Measurements from ENCODE around the gene RASIP1. TPM values are rescaled to one million over a fixed set of nuclear protein-coding genes. Genes with fewer than 3 reads are reported as not detected.
"Not testable (repeated sequence)": the region's sequence is repeated elsewhere in the genome, so short reads cannot be mapped to it uniquely, and the experiment has no call there.

Gene RASIP1
- total RNA-seq, 1 donor from 2014 or later = 59.4 TPM

DNA sequence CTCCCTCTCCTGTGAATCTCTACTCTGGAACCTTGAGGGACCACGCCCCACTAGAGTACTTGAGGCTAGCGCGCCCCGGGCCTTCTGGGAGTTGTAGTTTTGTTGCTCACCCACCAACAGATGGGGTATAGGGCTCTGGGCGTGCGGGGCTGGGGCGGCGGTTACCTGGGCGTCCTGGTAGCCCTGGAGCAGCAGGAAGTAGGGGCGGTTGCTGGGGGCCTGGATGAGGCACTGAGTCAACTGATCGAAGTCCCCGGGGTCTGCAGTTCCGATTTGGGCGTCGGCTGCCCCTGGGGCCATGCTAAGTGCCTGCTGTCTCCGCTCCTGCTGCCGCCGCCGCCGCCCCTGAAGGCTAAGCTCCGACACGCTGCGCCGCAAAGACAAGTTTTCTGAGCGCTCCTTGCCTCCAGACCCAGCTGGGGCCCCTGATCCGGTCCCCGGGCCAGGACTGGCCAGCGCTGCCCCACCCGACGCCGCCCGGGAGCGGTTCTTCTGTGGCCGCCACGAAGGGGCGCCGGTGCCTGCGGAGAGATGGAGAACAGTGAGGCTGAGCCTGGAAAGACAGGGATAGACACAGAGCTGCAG, 5.3 kb downstream of the RASIP1 start:
- DNase-seq (ENCODE audit: low read depth in 2 of 2) = no peak

DNA sequence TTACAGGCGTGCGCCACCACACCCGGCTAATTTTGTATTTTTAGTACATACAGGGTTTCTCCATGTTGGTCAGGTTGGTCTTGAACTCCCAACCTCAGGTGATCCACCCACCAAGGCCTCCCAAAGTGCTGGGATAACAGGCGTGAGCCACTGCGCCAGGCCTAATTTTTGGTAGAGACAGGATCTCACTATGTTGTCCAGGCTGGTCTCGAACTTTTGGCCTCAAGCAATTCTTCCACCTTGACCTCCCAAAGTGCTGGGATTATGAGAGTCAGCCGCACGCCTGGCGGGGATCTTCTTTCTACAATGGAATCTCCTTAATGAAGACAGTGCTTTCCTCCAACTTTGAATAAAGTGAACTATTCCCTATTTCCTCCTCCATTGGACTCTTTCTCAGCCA, 5.8 kb downstream of the RASIP1 start:
- DNase-seq (ENCODE audit: low read depth in 2 of 2) = no peak

DNA sequence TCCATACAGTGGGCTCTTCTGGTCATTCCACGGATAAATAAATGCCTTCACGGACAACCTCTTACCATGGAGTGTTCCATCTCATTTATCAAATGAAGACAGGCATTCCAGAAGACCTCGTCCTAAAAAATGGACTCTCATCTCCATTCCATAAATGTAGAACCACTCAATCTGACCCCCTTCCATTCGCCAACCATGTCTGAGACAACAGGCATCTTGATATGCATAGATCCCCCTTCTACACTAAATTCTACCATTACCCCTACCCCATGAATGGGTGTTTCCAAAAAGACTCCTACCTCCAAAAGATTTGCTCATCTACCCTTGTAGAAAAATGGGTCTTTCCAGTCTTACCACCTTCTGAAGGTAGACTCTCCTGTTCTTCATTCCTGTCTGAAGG, 9.0 kb downstream of the RASIP1 start:
- no peak for DNase-seq (ENCODE audit: low read depth in 2 of 2)

DNA sequence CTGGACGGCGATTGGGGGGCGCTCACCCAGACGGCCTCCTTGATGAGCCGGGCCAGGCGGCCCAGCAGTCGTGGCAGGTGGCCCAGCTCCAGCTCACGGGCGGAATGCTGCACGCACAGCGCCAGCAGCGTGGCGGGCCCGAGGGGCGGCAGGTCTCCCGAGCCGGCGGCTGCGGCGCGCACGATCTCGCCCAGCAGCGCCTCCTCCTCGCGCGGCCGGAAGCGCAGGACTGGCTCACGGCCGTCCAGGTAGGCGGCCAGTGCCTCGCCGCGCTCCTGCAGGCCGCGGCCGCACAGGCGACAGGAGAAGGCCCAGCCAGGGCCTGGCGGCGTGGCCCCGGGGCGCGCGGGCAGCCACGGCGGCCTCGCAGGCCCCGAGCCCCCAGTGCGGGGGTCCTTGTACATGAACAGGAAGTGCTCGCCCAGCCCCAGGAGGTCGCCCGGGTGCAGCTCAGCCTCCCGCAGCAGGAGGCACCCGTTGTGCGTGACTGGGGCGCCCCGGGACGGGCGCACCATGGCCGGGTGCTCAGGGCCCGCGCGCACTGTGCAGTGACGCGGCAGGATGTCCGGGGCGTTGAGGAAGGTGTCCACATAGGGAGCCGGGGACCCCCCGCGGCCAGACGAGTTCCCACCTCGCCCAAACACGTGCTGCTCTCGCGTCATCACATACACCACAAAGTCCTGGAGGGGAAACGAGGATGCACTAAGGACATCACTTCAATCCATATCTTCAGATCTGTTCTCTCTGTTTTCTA, 11.3 kb downstream of the RASIP1 start:
- DNase-seq (ENCODE audit: low read depth in 2 of 2) = no peak

DNA sequence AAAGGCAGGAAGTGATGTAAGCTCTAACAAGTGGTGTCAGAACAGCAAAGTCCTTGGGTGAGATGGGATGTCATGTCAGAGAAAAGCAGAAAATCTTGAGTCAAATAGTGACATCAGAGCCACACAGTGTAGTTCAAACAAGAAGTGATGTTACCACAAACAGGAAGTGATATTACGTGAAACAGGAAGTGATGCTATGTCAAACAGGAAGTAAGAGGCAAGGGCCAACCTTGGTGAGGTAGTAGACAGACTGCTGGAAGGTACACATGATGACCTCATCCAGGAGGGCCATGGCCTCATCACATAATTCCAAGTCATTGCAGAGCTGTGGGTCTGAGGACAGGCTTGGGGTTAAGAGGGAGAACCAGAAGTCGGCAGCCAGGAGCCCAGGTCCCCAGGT, 13.9 kb downstream of the RASIP1 start:
- DNase-seq (ENCODE audit: low read depth in 2 of 2) = peak; percentile 49 to 56

DNA sequence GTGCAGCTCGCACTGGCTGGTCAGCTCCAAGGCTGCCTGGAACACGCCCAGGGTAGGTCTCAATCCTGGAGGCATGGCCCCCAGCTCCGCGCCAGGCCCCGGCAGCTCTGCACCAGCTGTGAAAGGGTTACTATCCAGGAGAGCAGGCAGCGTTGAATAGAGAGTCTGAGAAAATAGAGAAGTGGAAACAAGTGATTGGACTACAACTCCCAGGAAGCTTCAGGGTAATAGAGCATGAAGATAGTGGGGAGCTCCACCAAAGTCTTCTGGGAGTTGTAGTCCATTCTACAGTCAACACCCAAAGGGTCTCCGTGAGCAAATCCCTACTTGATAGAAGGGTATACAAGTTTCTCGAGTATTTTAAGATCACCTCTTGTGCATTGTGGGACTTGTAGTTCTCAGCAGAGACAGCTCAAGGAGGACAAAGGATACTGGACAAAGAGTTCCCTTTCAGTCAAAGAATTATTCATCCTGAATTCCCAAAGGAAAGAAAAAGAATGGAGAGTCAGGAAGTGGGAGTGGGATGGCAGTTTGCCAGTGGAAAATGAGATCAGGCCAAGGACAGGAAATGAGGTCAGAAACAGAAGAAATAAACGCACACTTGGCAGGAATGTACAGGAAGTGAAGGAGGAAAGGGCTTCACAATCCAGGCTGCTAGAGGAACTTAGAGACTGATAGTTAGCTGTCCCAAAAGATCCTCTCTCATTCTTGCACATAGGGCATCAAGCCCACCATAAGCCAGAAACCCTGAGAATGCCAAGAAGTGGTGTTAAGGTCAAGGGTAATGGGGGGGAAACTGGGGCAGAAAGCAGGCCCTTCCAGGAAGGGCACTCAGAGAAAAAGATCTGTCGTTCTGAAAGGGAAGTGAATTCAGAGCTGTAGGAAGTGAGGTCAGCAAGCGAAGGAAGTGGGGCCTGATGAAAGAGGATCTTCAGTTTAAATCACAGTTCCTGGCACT, 15.3 kb downstream of the RASIP1 start:
- peak; percentile 74 to 97 for DNase-seq (ENCODE audit: low read depth in 2 of 2)

DNA sequence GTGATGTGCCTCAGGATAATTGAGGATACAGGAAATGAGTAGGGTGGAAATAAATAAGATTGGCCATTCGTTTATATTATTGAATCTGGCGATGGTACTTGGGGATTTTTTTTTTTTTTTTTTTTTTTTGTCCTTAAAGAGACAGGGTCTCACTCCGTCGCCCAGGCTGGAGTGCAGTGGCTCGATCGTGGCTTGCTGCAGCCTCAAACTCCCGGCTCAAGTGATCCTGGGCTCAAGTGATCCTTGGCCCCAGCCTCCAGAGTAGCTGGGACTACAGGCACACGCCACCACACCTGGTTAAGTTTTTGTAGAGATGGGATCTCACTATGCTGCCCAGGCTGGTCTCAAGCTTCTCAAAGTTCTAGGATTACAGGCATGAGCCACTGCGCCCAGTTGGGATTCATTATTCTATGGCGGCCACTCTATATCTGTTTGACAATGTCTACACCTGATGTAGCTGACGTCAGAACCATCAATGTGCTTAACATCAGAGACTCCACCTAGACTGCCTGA, 18.2 kb downstream of the RASIP1 start:
- no peak for DNase-seq (ENCODE audit: low read depth in 2 of 2)

DNA sequence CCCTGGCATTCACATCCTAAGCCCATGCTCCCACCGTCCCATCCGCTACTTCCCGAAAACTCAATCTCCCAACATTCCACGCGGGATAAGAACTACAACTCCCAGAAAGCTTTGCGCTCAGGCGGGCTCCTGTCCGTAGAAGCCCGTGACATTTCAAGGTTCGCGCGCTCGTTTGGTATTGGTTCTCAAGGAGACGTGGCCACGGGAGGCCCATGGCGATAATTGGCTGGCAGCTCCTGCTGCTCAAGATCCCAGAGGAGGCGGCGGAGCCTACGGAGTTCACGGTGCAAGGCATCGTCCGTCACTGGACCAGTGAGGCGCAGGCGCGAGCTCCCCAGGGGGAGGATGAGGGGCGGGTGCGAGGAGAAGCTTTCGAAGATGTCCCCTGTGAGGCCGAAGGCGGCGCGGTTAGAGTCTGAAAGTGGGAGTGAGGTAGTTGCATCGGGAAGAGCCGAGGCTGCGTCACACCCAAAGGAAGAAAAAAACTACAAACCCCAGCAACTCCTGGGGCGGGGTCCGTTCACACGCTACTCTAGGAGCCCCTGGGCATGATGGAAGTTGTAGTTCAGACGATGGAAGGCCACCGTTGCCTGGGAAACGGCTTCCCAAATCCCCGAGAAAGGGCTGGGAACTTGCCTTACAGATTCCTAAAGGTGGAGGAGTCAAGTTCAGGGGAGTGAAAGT, 19.7 kb downstream of the RASIP1 start:
- DNase-seq (ENCODE audit: low read depth in 2 of 2) = no peak

DNA sequence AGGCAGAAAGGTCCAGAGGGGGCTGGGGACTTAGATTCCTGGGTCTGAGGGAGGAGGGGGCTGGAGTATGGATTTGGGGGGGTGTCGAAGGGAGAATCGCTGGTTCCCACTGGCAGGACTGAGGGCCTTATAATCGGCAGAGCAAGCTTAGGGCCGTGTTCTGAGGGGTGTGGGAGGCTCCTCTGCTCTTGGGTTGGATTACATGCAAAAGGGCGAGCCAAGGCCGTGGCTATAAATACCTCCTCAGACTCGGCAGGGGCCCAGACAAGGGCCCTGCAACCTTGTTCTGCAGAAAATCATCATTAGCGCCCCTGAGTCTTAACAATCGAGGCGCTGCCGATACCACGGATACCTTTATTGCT, 20.2 kb downstream of the RASIP1 start:
- no peak for DNase-seq (ENCODE audit: low read depth in 2 of 2)

DNA sequence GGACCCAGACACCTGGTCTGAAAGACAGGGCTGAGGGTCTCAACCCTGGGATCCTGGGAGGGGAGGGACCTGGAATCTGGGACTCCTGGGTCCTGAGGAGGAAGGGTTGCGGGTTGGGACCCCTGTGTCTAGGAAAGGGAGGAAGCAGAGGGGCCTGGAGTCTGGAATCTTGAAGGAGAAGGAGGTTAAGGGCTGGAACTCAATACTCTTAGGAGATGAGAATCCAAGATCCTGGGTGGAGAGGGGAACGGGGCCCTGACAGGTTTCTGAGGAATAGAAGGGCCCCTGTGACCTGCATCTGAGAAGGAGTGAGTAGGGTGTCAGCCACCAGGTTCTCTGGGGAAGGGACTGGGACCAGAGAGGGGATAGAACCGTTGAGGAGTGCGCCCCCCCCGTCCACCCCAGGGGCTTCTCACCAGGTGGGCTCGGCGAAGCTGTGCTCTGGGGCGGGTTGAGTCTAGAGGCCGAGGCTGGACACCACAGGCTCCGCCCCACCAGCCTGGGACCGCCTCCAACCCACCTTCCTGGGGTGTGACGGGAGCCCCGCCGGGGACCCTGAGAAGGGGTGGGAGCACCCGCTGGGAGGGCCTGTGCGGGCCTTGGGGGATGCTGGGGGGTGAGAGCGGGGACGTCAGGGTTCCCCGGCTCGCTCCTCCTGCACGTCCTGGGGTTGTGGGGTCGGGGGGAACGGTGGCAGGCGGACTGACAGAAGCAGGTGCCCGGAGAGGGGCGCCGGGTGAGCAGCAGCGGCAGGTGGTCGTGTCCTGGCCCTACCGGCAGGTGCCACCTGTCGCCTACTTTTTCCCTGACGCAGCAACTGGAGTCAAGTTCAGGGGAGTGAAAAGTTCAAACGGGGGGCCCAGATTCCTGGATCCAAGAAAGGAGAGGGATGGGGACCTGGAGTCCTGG, 20.9 kb downstream of the RASIP1 start, which contains the start of gene MAMSTR:
Gene MAMSTR, minus strand, starts transcription at position 463 of the 909 bp plus-strand sequence. CDS start 694 bp downstream, outside the sequence.
- no peak for DNase-seq (ENCODE audit: low read depth in 2 of 2)

DNA sequence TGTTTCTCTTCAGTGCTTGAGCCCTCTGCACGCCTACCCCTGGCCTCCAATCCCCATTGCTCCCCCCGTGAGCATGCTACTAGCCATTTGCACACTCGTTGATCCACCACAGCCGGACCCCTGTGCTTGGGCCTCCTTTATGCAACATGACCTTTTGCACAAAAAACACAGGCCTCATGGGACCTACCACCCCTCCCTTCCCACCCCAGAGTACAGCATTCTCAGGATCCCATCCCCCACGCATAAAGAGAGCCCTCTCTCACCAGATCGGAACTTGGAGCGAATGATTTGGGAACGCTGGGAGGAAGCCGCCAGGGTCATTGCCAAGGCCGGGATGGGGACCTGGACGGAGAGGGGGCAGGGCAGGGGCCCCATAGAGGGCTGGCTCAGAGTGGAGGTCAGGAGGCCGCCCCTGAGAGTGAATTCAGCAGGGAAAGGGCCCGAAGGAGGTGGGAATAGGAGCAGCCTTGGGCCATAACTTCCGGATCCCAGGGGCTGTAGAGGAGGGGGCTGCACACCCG, 21.6 kb downstream of the RASIP1 start:
- DNase-seq (ENCODE audit: low read depth in 2 of 2) = no peak

DNA sequence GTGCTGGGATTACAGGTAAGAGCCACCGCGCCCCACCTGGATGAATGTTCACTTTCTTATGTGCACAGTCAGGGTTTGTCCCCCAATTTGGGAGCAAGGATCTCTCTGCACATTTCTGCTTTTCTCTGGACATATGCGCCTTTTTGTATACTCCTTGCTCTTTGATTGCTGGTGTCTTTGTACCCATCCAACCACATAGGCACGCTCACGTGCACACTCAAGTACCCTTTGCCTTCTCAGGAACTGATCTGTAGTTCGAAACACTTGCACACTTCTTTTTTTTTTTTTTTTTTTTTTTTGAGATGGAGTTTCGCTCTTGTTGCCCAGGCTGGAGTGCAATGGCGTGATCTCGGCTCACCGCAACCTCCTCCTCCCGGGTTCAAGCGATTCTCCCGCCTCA, 22.3 kb downstream of the RASIP1 start:
- not testable (repeated sequence) for DNase-seq (ENCODE audit: low read depth in 2 of 2)

DNA sequence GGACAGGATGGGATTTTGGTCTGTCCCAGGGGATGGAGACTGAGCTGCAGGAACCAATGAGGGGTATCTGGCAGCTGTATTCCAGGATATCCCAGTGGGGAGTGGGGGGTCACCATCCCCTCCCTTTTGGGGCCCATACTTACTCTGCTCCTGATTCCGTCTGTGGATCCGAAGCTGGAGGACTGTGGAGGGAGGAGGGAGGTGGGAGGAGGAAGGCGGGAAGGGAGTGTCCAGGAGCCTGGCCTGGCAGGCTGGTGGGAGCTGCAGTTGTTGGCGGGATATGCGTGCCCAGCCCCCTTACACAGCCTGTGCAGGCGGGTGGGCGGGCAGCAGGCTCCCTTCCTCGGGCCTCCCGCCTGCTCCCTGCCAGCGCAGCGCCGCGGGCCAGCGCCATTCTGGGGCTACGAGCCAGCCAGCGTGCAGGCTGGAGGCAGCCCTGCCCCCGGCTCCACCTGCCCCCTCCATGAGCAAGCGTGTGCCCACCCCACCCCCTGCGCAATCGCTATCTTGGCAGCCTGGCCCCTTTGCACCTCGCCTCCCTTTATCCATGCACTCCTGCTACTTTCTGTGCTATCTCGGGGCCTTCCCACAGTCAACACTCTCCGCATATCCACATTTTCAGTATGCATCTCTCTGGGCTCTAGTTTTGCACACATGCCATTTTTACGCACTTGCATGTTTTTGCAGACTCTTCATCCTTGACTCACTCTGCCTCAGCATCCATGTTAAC, 23.7 kb downstream of the RASIP1 start:
- DNase-seq (ENCODE audit: low read depth in 2 of 2) = peak in 1 of 2 donors; percentile 34

DNA sequence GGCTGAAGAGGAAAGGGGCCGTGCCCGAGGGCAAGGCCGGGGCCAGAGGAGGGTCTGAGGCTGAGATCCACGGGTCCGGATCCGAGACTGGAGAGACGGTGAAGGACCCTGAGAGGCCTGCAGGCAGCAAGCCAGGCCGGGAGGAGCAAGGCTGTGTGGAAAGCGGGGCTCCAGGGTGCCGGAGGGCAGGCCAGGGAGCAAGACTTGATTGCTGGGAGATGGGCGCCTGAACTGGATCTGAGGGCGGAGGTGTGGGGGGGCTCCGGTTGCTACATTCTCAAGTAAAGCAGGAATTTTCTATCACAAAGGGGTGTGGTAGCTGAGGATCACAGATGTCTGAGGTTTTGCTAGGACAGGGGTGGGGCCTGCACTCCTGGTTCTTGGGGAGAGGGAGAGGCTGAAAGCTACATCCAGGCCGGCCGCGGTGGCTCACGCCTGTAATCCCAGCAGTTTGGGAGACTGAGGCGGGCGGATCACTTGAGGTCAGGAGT, 24.7 kb downstream of the RASIP1 start:
- no peak for DNase-seq (ENCODE audit: low read depth in 2 of 2)

DNA sequence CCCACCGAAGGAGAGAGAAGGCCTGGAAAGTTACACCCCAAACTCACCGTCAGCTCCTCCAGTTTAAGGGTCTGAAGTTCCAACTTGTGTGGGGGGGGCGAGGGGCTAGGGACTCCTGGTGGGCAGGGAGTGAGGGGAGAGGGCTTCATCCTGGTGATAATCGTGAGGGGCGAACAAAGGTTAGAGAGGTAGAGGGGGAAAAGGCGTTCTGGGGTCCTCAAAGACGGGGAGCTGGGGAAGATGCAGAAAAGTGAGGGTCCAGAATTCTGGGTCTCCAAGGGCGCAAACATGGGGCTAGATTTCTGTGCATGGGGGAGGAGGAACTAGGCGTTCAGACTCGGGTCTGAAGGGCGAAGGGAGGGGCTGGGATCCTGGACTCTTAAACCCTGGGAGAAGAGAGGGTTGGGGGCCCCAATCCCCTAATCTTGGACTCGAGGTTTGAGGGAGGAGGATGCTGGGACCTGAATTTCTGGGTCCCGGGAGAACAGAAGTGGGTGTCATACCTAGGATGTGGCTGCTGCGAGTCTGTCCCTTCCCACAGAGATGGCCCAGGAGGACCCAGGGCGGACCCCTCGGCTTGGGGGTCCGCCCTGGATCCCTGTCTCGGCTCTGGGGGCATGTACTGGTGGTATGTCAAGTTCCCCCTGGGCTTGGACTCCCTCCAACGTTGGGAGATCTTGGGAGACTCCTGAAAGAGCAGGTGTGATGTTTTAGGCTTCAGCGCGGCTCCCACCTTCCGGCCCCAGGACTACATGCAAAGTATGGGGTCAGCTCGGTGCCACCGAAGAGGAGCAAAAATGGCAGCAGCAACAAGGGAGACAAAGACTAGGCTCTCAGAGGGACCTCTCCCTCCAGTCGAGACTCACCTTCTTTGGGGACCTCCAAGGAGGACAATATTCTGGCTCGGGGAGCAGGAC, 25.4 kb downstream of the RASIP1 start:
- DNase-seq (ENCODE audit: low read depth in 2 of 2) = no peak

DNA sequence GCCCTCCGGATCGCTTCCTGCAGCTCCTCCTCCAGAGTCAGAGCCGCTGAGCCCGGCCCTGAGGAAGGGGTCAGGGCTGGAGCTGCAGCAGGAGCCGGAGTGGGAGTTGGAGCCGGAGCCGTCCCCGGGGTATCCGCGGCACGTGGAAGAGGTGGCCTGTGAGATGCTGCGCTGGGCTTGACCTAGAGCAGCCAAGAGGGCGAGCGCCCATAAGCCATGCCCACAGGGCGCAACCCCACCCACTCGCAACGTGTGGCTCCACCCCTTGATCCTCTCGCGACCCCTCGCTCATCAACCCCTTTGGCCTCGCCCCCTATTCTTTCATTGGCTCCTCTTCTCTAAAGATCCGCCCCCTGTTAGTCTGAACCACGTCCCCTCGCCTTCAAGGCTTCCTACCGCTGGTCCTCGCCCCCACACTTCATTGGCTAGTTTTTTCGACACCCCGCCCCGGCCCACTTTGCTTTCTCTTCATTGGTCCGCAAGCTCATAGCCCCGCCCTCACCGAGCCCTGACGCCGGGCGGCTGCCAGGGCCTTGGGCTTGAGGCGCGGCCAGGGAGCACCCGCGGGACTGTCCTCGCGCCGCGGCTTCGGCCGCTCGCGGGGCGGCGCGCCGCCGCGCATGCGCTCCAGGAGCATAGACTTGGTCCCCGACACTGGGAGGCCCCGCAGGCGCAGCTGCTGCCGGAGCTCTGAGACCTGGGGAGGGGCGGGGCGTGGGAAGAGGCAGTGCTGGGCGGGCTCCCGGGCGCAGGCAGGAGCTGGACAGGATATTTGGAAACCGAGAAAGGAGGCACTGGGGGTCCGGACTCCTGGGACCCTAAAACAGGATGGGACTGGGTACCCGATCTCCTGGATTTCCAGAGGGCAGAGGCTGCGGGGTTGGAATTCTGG, 26.3 kb downstream of the RASIP1 start:
- DNase-seq (ENCODE audit: low read depth in 2 of 2) = peak; percentile 96 to 100

Measured in dermis microvascular lymphatic vessel endothelial cell (primary cell).